T-helper 1 cell treated with Interleukin-12 subunit alpha and Interleukin-12 subunit beta and Interleukin-4 antibody, amounts not matched to agents 30 ng/mL and 1 ng/mL, for 36 hours (primary cell): ENCODE data around the gene LRCH2. TPM values are rescaled to one million over a fixed set of nuclear protein-coding genes. Genes with fewer than 3 reads are reported as not detected.
"Not testable (repeated sequence)": the region's sequence is repeated elsewhere in the genome, so short reads cannot be mapped to it uniquely, and the experiment has no call there.

Experiments used
- intact Hi-C: fragments of 100-400 bp; cut with micrococcal nuclease; formaldehyde crosslinking; loops from one replicate; pipeline ENCODE4 v1.15.1; 2024
- total RNA-seq: library from RNA; stranded (reverse); gene quantifications from 2 replicates; pipeline ENCODE4 v1.2.3, GENCODE V29; 2022

LRCH2 gene
- total RNA-seq, 1 donor from 2014 or later: not detected

DNA sequence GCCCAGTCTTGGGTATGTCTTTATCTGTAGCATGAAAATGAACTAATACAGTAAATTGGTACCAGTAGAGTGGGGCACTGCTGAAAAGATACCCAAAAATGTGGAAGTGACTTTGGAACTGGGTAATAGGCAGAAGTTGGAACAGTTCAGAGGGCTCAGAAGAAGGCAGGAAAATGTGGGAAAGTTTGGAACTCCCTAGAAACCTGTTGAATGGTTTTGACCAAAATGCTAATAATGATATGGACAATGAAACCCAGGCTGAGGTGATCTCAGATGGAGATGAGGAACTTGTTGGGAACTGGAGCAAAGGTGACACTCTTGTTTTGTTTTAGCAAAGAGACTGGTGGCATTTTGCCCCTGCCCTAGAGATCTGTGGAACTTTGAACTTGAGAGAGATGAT is 24.3 kb downstream of the LRCH2 start:
- intact Hi-C loops: not testable (repeated sequence)

DNA sequence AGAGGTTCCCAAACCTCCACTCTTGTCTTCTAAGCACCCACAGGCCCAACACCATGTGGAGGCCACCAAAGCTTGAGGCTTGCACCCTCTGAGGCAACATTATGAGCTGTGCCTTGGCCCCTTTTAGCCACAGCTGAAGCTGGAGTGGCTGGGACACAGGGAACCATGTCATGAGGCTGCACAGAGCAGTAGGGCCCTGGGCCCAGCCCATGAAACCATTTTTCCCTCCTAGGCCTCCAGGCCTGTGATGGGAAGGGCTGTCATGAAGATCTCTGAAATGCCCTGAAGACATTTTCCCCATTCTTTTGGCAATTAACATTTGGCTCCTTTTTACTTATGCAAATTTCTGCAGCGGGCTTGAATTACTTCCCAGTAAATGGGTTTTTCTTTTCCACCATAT is 29.9 kb downstream of the LRCH2 start:
- intact Hi-C loops: no loop called here

DNA sequence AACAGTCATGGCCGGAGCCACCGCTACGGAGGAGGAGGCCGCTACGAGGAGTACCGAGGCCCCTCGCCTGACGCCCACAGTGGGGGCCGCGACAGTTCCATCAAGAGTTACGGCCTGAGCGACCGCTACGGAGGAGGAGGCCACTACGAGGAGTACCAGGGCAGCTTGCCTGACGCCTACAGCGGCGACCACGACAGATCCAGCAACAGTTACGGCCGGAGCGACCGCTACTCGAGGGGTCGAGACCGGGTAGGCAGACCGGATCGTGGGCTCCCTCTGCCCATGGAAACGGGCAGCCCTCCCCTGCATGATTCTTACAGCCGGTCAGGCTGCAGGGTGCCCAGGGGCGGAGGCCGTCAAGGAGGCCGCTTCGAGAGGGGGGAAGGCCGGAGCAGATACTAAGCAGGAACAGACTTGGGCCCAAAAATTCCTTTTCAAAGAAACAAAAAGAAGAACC is 41.6 kb downstream of the LRCH2 start:
- intact Hi-C loops: no loop called here

DNA sequence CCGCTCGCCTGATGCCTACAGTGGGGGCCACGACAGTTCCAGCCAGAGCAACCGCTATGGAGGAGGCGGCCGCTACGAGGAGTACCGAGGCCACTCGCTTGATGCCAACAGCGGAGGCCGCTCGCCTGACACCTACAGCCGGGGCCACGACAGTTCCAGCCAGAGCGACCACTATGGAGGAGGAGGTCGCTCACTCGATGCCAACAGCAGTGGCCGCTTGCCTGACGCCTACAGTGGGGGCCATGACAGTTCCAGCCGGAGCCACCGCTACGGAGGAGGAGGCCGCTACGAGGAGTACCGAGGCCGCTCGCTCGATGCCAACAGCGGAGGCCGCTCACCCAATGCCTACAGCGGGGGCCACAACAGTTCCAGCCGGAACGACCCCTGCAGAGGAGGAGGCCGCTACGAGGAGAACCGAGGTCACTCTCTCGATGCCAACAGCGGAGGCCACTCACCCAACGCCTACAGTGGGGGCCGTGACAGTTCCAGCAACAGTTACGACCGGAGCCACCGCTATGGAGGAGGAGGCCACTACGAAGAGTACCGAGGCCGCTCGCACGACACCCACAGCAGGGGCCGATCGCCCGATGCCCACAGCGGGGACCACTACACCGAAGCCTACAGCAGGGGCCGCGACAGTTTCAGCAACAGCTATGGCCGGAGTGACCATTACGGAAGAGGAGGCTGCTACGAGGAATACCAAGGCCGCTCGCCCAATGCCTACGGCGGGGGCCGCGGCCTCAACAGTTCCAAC is 42.2 kb downstream of the LRCH2 start:
- intact Hi-C loops: no loop called here

DNA sequence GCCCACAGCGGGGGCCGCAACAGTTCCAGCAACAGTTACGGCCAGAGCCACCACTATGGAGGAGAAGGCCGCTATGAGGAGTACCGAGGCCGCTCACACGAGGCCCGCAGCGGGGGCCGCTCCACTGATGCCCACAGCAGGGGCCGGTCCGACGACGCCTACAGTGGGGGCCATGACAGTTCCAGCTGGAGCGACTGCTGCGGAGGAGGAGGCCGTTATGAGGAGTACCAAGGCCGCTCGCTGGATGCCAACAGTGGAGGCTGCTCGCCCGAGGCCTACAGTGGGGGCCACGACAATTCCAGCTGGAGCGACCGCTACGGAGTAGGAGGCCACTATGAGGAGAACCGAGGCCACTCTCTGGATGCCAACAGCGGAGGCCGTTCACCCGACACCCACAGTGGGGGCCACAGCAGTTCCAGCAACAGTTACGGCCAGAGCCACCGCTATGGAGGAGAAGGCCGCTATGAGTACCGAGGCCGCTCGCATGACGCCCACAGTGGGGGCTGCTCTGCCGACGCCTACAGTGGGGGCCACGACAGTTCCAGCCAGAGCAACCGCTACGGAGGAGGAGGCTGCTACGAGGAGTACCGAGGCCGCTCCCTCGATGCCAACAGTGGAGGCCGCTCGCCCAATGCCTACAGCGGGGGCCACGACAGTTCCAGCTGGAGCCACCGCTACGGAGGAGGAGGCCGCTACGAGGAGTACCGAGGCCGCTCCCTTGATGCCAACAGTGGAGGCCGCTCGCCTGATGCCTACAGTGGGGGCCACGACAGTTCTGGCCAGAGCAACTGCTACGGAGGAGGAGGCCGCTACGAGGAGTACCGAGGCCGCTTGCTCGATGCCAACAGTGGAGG is 43.0 kb downstream of the LRCH2 start:
- intact Hi-C loops: no loop called here

DNA sequence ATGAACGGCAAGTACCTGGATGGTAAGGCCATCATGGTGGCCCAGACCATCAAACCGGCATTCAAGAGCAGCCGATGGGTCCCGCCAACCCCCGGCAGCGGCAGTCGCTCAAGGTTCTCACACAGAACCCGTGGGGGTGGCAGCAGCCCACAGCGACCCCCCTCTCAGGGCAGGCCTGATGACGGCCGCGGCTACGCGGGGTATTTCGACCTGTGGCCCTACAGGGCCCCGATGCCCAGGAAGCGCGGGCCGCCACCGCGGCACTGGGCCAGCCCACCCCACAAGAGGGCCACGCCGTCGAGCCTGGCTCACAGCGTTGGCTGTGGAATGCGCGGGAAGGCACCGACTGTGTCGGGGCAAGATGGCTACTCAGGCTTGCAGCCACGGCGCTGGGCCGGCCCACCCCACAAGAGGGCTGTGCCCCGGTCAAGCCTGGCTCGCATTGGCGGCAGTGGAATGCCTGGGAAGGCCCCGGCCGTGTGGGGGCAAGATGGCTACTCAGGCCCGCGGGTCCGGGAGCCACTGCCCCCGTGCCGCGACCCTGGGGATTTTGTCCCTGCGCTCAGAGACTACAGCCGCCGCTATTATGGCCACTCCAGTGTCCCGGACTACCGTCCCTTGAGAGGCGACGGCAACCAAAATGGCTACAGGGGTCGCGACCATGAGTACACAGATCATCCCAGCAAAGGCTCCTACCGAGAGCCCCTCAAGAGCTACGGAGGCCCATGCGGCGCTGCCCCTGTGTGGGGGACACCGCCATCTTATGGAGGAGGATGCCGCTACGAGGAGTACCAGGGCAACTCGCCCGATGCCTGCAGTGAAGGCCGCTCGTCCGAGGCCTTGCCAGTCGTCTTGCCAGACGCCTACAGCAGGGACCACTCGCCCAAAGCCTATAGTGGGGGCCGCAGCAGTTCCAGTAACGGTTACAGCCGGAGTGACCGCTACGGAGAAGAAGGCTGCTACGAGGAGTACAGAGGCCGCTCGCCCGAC is 44.0 kb downstream of the LRCH2 start:
- intact Hi-C loops: no loop called here

DNA sequence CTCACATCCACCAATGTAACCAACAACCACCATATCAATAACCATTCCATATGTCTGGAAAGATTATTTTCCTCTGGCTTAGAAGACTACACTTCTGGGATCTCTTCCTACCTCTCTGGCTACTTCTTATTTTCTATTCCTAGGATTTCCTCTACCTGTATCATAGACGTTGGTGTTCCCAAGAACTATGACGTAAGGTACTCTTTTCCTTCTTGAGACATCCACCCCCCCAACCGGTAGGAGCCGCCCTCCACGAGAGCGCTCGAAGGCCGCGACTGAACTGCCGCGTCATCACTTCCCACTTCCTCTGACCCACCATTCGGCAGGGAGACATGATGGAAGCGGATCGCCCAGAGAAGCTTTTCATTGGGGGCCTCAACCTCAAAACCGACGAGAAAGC is 44.8 kb downstream of the LRCH2 start, which contains the start of gene RBMXL3:
Gene RBMXL3 (plus strand): TSS at position 301 of the 400 bp plus-strand sequence. CDS start 32 bp downstream, at position 333.
- intact Hi-C loops: no loop called here

DNA sequence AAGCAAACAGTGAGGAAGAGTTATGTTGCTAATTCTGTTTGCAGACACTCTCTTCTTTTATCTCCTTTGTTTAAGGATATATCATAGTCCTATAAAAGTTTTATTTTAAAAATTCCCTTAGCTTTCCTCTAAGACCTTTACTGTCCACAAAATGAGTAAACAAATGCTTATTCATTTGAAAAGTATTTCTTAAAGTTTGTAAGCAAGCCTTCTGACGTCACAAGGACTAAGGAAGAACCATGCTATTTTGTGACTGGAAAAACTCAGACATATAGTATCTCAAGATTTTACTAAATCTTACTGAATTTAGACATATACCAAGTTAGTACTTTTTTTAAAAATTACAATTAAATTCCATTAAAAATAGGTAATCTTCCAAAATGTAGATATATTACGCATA is 49.9 kb downstream of the LRCH2 start:
- intact Hi-C loops: no loop called here

DNA sequence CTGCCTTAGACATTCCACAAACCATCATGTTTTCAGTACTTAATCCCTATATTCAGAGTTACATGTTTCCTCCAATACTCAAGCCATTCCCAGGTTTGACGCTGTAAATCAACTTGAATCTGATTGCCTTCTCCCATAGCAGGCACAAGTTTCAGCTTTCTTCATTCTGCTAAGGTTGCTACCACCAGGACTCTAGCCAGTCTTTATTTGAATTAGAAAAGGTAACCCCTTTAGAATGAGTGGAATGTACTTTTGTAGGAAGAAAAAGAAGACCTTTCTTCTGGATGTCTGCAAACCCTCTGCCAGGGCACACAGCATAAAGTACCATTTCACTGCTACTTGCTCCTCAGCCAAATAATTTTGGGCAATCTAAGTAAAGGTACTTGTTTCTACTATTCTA is 55.4 kb downstream of the LRCH2 start:
- intact Hi-C loops: no loop called here

DNA sequence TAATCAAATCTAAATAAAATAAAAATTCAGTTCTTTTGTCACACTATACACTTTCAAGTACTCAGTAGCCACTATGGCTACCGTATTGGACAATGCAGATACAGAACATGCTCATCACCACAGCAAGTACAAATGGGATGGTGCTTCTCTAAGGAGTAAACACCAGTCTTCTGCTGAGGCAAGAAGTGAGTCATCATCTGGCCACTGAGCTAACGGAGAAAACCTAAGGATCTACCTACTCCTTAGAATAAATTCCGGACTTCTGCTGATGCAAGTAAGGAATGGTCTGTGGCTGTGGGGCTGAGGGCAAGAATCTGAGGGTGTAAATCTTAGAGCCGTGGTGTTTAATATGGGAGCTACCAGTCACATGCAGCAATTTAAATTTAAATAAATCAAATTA is 56.0 kb downstream of the LRCH2 start:
- intact Hi-C loops: no loop called here

DNA sequence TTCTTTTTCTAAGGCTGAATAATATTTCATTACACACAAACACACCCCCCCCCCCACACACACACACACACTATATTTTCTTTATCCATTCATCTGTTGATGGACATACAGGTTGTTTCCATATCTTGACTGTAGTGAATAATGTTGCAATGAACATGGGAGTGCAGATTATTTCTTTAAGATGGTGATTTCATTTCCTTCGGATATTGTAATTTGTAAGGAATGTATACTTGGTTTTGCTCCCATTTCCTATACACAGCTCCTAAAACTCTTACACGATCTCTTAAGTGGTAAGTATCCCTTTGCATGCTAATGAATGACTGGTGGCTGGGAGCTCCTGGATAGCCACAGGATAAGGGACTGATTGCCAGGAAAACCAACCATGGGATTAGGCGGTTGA is 59.3 kb downstream of the LRCH2 start:
- intact Hi-C loops: no loop called here

DNA sequence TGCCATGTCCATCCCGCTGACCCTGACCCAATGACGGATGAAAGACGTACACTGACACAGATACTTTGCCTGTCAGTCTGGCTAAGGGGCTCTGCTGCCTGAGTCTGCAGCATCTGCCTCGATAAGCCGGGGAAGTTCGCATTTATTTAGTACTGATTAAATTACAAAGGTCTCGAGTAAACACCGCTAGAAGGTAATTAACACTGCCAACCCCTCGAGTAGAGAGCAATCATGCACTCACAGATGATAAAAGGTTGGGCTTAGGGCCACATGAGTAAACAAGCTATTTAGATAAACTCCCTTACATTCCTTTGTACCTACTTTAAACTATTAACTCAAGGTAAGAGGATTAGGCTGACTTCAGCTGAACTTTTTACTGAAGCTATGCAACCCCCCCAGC is 60.7 kb downstream of the LRCH2 start:
- intact Hi-C loops: no loop called here

DNA sequence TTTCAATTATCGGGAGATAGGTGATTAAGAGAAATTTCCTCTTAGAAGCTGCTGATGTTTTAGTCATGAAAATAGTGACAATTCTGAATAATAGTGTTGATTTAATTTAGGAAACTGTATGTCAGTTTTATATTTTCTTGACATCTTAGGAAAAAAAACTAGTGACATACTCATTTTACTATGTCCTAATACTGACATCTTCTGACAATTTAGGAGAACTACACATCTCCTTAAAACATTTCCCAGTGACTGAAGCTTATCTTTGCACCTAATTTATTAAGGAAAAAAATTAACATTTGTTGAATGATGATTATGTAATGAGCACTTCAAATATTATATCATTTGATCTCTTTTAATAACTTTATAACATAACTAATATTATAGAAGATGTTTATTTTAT is 86.7 kb downstream of the LRCH2 start:
- intact Hi-C loops: no loop called here

DNA sequence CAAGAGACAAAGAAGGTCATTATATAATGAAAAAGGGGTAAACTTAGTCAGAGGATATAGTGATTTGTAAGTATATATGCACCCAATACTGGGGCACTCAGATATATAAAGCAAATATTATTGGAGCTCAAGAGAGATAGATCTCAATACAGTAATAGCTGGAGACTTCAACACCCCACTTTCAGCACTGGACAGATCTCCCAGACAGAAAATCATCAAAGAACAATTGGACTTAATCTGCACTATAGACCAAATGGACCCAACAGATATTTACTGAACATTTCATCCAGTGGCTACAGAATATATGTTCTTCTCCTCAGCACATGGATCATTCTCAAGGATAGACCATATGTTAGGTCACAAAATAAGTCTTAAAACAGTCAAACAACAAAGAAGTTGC is 91.8 kb downstream of the LRCH2 start:
- intact Hi-C loops: no loop called here

DNA sequence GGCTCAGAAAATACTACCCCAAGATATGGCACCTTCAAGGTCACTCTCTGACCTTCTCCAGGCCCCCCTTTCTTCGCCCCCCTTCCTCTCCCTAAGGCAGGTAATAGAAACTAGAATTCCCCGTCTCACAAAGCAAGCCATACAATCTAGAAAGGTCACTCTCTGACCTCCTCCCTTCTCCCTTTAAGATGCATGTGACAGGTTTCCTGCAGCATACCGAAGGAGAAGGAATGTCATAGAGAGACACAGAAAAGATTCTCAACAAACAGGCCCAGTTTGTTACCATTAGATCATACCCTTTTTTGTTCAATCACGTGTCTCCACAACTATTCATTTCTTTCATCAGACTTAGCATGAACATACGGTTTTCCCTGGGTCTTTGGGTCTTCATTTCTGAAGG is 95.9 kb downstream of the LRCH2 start:
- intact Hi-C loops: no loop called here

DNA sequence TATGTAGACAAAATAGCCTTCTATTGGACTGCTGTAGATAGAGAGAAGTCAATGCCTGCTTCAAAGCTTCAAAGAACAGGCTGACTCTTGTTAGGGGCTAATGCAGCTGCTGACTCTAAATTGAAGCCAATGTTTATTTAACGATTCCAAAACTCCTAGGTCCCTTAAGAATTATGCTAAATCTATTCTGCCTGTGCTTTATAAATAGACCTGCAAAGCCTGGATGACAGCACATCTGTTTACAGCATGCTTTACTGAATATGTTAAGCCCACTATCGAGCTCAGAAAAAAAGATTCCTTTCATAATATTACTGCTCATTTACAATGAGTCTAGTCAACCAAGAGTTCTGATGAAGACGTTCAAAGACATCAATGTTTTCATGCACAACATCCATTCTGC is 99.5 kb downstream of the LRCH2 start:
- intact Hi-C loops: no loop called here

DNA sequence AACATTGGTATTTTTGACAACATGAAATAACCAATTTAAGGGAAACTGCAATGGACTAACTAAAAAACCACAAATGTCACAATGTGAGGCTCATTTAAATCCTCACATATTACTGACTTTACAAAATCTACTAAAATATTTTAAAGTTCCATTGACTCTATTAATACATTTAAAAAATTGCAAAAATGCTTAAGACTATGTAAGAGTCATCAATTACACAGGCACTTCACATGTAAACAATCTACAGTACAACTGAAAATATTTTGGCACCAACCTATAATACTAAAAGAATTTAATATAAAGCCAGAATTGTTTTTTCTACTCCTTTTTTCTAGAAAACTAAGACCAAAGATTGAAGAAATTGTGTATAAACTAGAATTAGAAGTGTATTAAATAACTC is 121.5 kb downstream of the LRCH2 start:
- intact Hi-C loops: no loop called here

DNA sequence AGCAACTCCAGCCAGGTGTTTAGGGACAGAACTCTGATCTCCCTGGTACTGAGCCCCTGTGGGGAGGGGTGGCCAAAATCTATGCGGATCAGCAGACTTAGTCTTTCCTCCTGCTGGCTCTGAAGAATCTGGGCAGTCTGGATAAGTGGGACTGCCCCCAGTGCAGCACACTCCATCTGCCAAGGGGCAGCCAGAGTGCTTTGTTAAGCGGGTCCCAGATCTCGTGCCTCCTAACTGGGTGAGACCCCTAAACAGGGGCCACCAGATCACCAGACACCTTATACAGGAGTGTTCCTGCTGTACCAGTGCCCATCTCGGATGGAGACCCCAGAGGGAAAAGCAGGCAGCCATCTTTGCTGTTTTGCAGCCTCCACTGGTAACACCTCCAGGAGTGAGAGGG is 135.0 kb downstream of the LRCH2 start:
- intact Hi-C loops: no loop called here

DNA sequence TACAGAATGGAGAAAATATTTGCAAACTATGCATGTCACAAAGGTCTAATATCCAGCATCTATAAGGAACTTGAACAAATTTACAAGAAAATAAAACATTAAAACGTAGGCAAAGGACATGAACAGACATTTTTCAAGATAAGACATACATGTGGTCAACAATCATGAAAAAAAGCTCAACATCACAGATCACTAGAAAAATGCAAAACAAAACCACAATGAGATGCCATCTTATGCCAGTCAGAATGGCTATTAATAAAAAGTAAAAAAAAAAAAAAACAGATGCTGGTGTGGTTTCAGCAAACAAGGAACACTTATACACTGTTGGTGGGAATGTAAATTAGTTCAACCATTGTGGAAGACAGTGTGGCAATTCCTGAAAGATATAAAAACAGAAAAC is 140.7 kb downstream of the LRCH2 start:
- intact Hi-C loops: no loop called here

DNA sequence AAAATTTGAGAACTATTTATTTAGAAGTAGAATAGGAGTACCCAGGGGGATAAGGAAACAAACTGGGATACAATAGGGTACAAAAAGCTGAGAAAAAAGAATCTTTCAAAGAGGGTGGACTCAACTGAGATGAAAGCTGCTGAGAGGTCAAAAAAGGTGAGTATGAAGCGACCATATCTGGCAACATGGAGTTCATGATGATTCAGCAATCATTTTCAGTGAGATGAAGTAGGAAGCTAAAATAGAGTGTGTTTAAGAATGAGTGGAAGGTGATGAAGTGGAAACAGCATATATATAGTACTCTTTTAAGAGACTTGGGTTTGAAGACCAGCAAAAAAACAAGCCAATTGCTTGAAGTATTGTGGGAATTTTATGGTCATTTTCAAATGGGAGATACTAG is 144.5 kb downstream of the LRCH2 start:
- intact Hi-C loops: no loop called here

DNA sequence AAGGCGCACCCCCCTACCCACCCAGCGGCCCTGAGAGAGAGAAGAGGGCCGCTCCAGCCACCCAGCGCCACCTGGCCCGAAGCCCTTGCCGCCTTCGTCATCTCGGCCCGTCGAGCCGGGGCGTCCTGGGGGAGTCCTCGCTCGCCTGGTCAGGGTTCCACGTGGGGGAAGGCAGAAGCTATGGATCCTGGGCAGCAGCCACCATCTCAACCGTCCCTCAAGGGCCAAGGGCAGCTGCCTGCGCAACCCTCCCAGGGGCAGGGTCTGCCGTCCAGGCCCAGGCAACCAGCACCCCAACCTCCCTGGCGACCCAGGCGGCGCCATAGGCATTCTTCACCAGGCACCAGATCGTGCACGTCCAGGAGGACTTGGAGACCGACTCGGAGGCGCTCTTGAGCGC is 165.0 kb downstream of the LRCH2 start:
- intact Hi-C loops: no loop called here
